HepG2 (cell line): ENCODE measurements around the gene LZTR1.

Experiments
- EZH2 ChIP-seq: conservative IDR thresholded peaks from 2 replicates; pipeline ENCODE4 v1.6.1; 2012; ENCODE audit warnings: mild to moderate bottlenecking, low read depth, low read length, moderate library complexity
- HOXA9 ChIP-seq: sonication (generic); formaldehyde crosslinking; IDR thresholded peaks from 2 replicates; pipeline ENCODE4 v1.8.1; 2022; ENCODE audit warnings: missing genetic modification reagents, mild to moderate bottlenecking, moderate library complexity, borderline replicate concordance
- JUND ChIP-seq: sonication (generic); formaldehyde crosslinking; IDR thresholded peaks from 2 replicates; pipeline ENCODE4 v1.8.0; 2022; ENCODE audit warnings: mild to moderate bottlenecking, missing genetic modification reagents
- KDM4B ChIP-seq: sonication (generic); formaldehyde crosslinking; IDR thresholded peaks from 2 replicates; pipeline ENCODE4 v1.4.0; 2020; ENCODE audit warnings: missing genetic modification reagents
- MAF1 ChIP-seq: sonication (generic); formaldehyde crosslinking; IDR thresholded peaks from 2 replicates; pipeline ENCODE4 v1.5.0; 2020; ENCODE audit warnings: missing genetic modification reagents, borderline replicate concordance
- NFATC3 ChIP-seq: sonication (generic); formaldehyde crosslinking; IDR thresholded peaks from 2 replicates; pipeline ENCODE4 v1.5.1; 2020; ENCODE audit warnings: mild to moderate bottlenecking, missing genetic modification reagents
- NFYB ChIP-seq: sonication (generic); formaldehyde crosslinking; IDR thresholded peaks from 2 replicates; pipeline ENCODE4 v1.4.0; 2020; ENCODE audit warnings: missing genetic modification reagents
- NONO ChIP-seq, 2 experiments: fragments of 450-650 bp in 1 of 2; sonication (generic) in 1 of 2; formaldehyde crosslinking in 1 of 2; IDR thresholded peaks in 1 of 2; conservative IDR thresholded peaks in 1 of 2; 2 replicates each; pipeline versions ENCODE4 v1.6.1 to v1.8.0; 2017 to 2022; ENCODE audit warnings: mild to moderate bottlenecking in 1 of 2, missing genetic modification reagents in 1 of 2, moderate library complexity in 1 of 2
- PHF5A ChIP-seq: IDR thresholded peaks from one replicate; pipeline ENCODE4 v1.6.1; 2018; ENCODE audit warnings: low read depth, missing genetic modification reagents; ENCODE audit not compliant: unreplicated experiment
- POLR2A ChIP-seq, 2 experiments: IDR thresholded peaks; 2 replicates each; pipeline ENCODE4 v1.6.1; 2011; ENCODE audit warnings: low read depth in 2 of 2, low read length in 2 of 2, mild to moderate bottlenecking in 1 of 2, moderate library complexity in 1 of 2; ENCODE audit not compliant: insufficient read depth in 1 of 2
- RFXAP ChIP-seq: sonication (generic); formaldehyde crosslinking; IDR thresholded peaks from 2 replicates; pipeline ENCODE4 v1.4.0; 2020; ENCODE audit warnings: missing genetic modification reagents, borderline replicate concordance
- ZNF124 ChIP-seq: sonication (generic); formaldehyde crosslinking; IDR thresholded peaks from 2 replicates; pipeline ENCODE4 v1.4.0; 2020; ENCODE audit warnings: missing genetic modification reagents
- TF ChIP-seq, protein P1 (sequence below): sonication (generic); formaldehyde crosslinking; IDR thresholded peaks from 2 replicates; pipeline ENCODE4 v1.5.0; 2020; ENCODE audit warnings: missing genetic modification reagents
- TF ChIP-seq, protein P2 (sequence below): sonication (generic); formaldehyde crosslinking; IDR thresholded peaks from 2 replicates; pipeline ENCODE4 v1.5.0; 2020; ENCODE audit warnings: mild to moderate bottlenecking, missing genetic modification reagents, moderate library complexity

DNA sequence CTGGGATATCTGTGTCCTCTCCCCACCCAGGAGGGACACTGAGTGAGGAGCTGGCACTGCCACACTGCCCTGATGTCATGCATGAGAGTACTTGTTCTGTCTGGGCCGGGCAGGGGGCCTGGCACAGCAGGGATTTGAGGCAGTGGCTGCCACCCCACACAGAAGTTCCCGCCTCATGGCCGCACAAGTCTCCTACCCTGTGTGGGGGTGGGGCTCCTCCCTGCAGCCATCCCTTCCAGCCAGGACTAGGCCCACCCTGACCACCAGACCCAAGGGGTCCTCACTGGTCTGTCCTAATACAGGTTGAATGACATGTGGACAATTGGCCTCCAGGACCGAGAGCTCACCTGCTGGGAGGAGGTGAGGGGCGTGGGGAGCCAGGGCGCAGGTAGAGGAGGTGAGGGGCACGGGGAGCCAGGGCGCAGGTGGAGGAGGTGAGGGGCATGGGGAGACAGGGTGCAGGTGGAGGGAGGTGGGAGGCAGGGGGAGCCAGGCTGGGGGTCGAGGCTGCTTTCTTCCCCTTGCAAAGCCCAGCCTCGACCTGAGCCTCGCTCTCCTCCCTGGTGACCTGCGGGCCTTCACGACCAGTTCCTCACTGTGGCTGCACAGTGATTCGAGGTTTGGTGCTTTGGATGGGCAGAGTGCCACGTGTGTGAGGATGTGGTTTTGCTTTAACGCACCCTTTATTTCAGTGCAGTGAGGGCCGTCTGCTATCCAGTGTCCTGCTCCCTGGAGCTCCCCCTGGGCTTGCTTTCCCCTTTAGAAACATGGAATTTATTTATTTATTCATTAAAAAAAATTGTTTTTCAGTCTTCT, 7.4 kb downstream of the LZTR1 start:
- TF ChIP-seq NFYB (no peak), PHF5A (CRISPR knock-in tag) (no peak), NFATC3 (CRISPR knock-in tag) (no peak), RFXAP (CRISPR knock-in tag) (no peak), NONO (IDR thresholded peaks at IDR 0.05) (no peak), NONO (CRISPR knock-in tag; conservative IDR thresholded peaks at IDR 0.05) (no peak), HOXA9 (CRISPR knock-in tag) (no peak), MAF1 (CRISPR knock-in tag) (no peak), ZNF124 (CRISPR knock-in tag) (no peak), KDM4B (no peak), POLR2A (IDR thresholded peaks at IDR 0.05; ENCODE audit: insufficient read depth in 1 of 2, low read depth in 2 of 2, low read length in 2 of 2) (no peak), EZH2 (no peak), JUND (CRISPR knock-in tag) (no peak)
- TF ChIP-seq, protein P1, sequence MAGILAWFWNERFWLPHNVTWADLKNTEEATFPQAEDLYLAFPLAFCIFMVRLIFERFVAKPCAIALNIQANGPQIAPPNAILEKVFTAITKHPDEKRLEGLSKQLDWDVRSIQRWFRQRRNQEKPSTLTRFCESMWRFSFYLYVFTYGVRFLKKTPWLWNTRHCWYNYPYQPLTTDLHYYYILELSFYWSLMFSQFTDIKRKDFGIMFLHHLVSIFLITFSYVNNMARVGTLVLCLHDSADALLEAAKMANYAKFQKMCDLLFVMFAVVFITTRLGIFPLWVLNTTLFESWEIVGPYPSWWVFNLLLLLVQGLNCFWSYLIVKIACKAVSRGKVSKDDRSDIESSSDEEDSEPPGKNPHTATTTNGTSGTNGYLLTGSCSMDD (CRISPR knock-in tag): no peak
- TF ChIP-seq, protein P2, sequence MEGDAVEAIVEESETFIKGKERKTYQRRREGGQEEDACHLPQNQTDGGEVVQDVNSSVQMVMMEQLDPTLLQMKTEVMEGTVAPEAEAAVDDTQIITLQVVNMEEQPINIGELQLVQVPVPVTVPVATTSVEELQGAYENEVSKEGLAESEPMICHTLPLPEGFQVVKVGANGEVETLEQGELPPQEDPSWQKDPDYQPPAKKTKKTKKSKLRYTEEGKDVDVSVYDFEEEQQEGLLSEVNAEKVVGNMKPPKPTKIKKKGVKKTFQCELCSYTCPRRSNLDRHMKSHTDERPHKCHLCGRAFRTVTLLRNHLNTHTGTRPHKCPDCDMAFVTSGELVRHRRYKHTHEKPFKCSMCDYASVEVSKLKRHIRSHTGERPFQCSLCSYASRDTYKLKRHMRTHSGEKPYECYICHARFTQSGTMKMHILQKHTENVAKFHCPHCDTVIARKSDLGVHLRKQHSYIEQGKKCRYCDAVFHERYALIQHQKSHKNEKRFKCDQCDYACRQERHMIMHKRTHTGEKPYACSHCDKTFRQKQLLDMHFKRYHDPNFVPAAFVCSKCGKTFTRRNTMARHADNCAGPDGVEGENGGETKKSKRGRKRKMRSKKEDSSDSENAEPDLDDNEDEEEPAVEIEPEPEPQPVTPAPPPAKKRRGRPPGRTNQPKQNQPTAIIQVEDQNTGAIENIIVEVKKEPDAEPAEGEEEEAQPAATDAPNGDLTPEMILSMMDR (CRISPR knock-in tag): no peak
